Measurements from ENCODE around the gene TYMP. TPM values are rescaled to one million over a fixed set of nuclear protein-coding genes. Genes with fewer than 3 reads are reported as not detected.

Gene TYMP
- total RNA-seq, 1 donor from 2014 or later: 3.3 TPM

- peak overlapping the region; percentile 26 for H3K27ac Mint-ChIP-seq (ENCODE audit: unreplicated experiment)
- Histone ChIP-seq H3K9me3 (ENCODE audit: insufficient read depth, low read depth, low read length) (no peaks in the 10 kb centered on the region), H3K4me1 (ENCODE audit: insufficient read depth, low read length) (peaks cover 30% of the 10 kb centered on the region), H3K27ac (ENCODE audit: low read depth, low read length) (no peak overlapping the region), H3K9ac (ENCODE audit: low read length) (no peak overlapping the region), H3K36me3 (ENCODE audit: insufficient read depth, low read length) (no peaks in the 10 kb centered on the region), H2AFZ (ENCODE audit: low read depth, low read length) (no peak overlapping the region), H4K20me1 (ENCODE audit: insufficient read depth, low read length) (peaks cover 26% of the 10 kb centered on the region), H3K27me3 (ENCODE audit: insufficient read depth, low read length) (peaks cover 30% of the 10 kb centered on the region), H3K79me2 (ENCODE audit: insufficient read depth, low read length) (peaks cover 21% of the 10 kb centered on the region), H3K4me3 (ENCODE audit: insufficient read depth, low read depth, low read length) (no peak overlapping the region), H3K4me2 (ENCODE audit: low read length) (no peak overlapping the region)
- TF ChIP-seq EZH2 (IDR thresholded peaks at IDR 0.05; ENCODE audit: insufficient read depth, low read length): no peak
- TF ChIP-seq CTCF (IDR thresholded peaks at IDR 0.05; ENCODE audit: insufficient read depth, low read depth, low read length): no peak
- FAIRE-seq (no peak), DNase-seq (ENCODE audit: low read depth) (no peak)
- peaks cover 9% of the 10 kb centered on the region for H3K27me3 Mint-ChIP-seq (ENCODE audit: low read depth, unreplicated experiment)
- peaks cover 7% of the 10 kb centered on the region for H3K9me3 Mint-ChIP-seq (ENCODE audit: unreplicated experiment)
- peaks cover 4% of the 10 kb centered on the region for H3K4me1 Mint-ChIP-seq (ENCODE audit: low read depth, unreplicated experiment)
- H3K4me3 Mint-ChIP-seq (ENCODE audit: unreplicated experiment): peak overlapping the region; percentile 81
- H3K36me3 Mint-ChIP-seq (ENCODE audit: low read depth, unreplicated experiment): peaks cover 4% of the 10 kb centered on the region
Measured at GRCh38 chr22:50528682-50529415, 963 bp downstream of the TYMP start.

- H3K27me3 ChIP-seq (ENCODE audit: insufficient read depth, low read length): peaks cover 28% of the 10 kb centered on the region
- no peak overlapping the region for H2AFZ ChIP-seq (ENCODE audit: low read depth, low read length)
- peaks cover 4% of the 10 kb centered on the region for H3K4me1 Mint-ChIP-seq (ENCODE audit: low read depth, unreplicated experiment)
- peaks cover 6% of the 10 kb centered on the region for H3K27me3 Mint-ChIP-seq (ENCODE audit: low read depth, unreplicated experiment)
- peaks cover 7% of the 10 kb centered on the region for H3K36me3 Mint-ChIP-seq (ENCODE audit: low read depth, unreplicated experiment)
- peak overlapping the region; percentile 62 for H3K27ac Mint-ChIP-seq (ENCODE audit: unreplicated experiment)
- peaks cover 34% of the 10 kb centered on the region for H4K20me1 ChIP-seq (ENCODE audit: insufficient read depth, low read length)
- peaks cover 7% of the 10 kb centered on the region for H3K9me3 Mint-ChIP-seq (ENCODE audit: unreplicated experiment)
- H3K9me3 ChIP-seq (ENCODE audit: insufficient read depth, low read depth, low read length): no peaks in the 10 kb centered on the region
- H3K4me3 ChIP-seq (ENCODE audit: insufficient read depth, low read depth, low read length): no peak overlapping the region
- H3K27ac ChIP-seq (ENCODE audit: low read depth, low read length): no peak overlapping the region
- FAIRE-seq (no peak), DNase-seq (ENCODE audit: low read depth) (no peak)
- H3K4me2 ChIP-seq (ENCODE audit: low read length): no peak overlapping the region
- H3K36me3 ChIP-seq (ENCODE audit: insufficient read depth, low read length): no peaks in the 10 kb centered on the region
- H3K79me2 ChIP-seq (ENCODE audit: insufficient read depth, low read length): peaks cover 28% of the 10 kb centered on the region
- TF ChIP-seq CTCF (IDR thresholded peaks at IDR 0.05; ENCODE audit: insufficient read depth, low read depth, low read length) (no peak), EZH2 (IDR thresholded peaks at IDR 0.05; ENCODE audit: insufficient read depth, low read length) (no peak)
- H3K4me1 ChIP-seq (ENCODE audit: insufficient read depth, low read length): peaks cover 31% of the 10 kb centered on the region
- H3K4me3 Mint-ChIP-seq (ENCODE audit: unreplicated experiment): peak overlapping the region; percentile 81
- no peak overlapping the region for H3K9ac ChIP-seq (ENCODE audit: low read length)
Measured at GRCh38 chr22:50527921-50528681, 1.7 kb downstream of the TYMP start.
